Lower lobe of right lung (tissue), 2 donors: ENCODE data around the gene TRAPPC2. TPM values are rescaled to one million over a fixed set of nuclear protein-coding genes. Genes with fewer than 3 reads are reported as not detected.

Experiments used
- ATAC-seq, 2 donors: fragments of 200-7000 bp; cut with Tn5 transposase; one replicate each; pipeline ENCODE4 v1.9.1; 2020 to 2022; ENCODE audit warnings: mild to moderate bottlenecking in 2 of 2, moderate library complexity in 2 of 2
- DNase-seq: peaks from one replicate; pipeline ENCODE4 v3.0.0-alpha.2; 2020
- H3K27ac ChIP-seq: fragments of 200-600 bp; one replicate; pipeline ENCODE4 v1.8.0; 2022
- H3K27me3 ChIP-seq: fragments of 200-600 bp; one replicate; pipeline ENCODE4 v1.8.0; 2022; ENCODE audit warnings: low read depth
- H3K36me3 ChIP-seq: fragments of 200-600 bp; one replicate; pipeline ENCODE4 v1.8.0; 2022; ENCODE audit warnings: mild to moderate bottlenecking
- H3K4me1 ChIP-seq: fragments of 200-600 bp; one replicate; pipeline ENCODE4 v1.8.0; 2022
- H3K4me3 ChIP-seq: fragments of 200-600 bp; one replicate; pipeline ENCODE4 v1.8.0; 2022; ENCODE audit warnings: mild to moderate bottlenecking
- H3K9me3 ChIP-seq: fragments of 200-600 bp; one replicate; pipeline ENCODE4 v1.8.0; 2022
- intact Hi-C: fragments of 100-400 bp; cut with DNase I; formaldehyde crosslinking; loops from one replicate; pipeline ENCODE4 v1.11.0; 2022
- total RNA-seq: library from RNA; stranded (reverse); fragmentation: NEBNext Ultra II Directional; extraction: Animal tissue kit (Norgen Biotek cat#: 25700); gene quantifications from one replicate; pipeline ENCODE4 v1.2.1, GENCODE V29; 2021
- TF ChIP-seq, protein P1 (sequence below): fragments of 200-600 bp; IDR thresholded peaks from one replicate; pipeline ENCODE4 v1.8.0; 2022; ENCODE audit warnings: antibody characterized with exemption, mild to moderate bottlenecking
- donor health status: DM: no; HTN: yes; CAD: no; lungs with severe emphysema.

The TRAPPC2 gene
- total RNA-seq, 1 donor from 2014 or later: 15.8 TPM

DNA sequence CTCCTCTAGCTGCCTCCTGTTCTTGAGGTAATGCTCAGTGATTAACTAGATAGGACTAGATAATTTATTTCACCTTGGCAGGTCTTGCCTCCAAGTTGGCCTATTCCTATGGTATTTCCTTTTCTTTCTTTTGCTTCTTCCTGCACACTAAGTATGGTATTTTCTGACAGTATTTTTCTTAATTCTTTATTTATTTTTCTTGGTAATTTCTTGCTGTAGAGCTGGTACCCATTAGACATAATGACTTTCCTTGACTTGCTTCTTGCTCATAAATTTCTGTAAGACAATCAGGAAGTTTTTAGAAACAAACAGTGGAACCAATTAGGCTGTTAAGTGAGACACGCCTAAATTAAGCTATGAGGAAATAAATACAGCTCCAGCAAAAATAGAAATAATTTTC, 36.0 kb downstream of the TRAPPC2 start:
- Histone ChIP-seq H3K27me3 (no peaks in the 10 kb centered on the region), H3K36me3 (no peaks in the 10 kb centered on the region), H3K9me3 (no peaks in the 10 kb centered on the region), H3K4me1 (peaks cover 45% of the 10 kb centered on the region), H3K4me3 (no peak overlapping the region), H3K27ac (no peak overlapping the region)
- ATAC-seq (no peak), DNase-seq (no peak)
- intact Hi-C loops: no loop called here
- TF ChIP-seq, protein P1, sequence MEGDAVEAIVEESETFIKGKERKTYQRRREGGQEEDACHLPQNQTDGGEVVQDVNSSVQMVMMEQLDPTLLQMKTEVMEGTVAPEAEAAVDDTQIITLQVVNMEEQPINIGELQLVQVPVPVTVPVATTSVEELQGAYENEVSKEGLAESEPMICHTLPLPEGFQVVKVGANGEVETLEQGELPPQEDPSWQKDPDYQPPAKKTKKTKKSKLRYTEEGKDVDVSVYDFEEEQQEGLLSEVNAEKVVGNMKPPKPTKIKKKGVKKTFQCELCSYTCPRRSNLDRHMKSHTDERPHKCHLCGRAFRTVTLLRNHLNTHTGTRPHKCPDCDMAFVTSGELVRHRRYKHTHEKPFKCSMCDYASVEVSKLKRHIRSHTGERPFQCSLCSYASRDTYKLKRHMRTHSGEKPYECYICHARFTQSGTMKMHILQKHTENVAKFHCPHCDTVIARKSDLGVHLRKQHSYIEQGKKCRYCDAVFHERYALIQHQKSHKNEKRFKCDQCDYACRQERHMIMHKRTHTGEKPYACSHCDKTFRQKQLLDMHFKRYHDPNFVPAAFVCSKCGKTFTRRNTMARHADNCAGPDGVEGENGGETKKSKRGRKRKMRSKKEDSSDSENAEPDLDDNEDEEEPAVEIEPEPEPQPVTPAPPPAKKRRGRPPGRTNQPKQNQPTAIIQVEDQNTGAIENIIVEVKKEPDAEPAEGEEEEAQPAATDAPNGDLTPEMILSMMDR: no peak

DNA sequence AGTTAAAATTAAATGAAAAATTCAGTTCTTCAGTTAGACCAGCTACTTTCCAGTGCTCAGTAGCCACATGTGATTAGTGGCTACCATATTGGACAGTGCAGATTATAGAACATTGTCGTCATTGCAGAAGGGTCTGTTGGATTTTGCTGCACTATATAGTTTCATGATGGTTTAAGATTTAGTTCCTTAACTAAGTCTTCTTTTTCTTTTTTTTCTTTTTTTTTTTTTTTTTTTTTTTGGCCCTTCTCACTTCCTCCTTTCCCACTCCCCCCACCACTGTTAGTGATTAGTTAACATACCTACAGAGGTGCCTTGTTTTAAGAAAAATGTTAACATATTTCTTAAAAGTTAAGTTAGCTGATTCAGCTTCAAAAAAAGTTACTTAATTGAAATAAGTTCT, 36.4 kb downstream of the TRAPPC2 start:
- Histone ChIP-seq H3K9me3 (no peaks in the 10 kb centered on the region), H3K27ac (no peak overlapping the region), H3K4me3 (no peak overlapping the region), H3K4me1 (peaks cover 48% of the 10 kb centered on the region), H3K36me3 (no peaks in the 10 kb centered on the region), H3K27me3 (no peaks in the 10 kb centered on the region)
- no peak for ATAC-seq
- DNase-seq: no peak
- intact Hi-C loops: no loop called here
- TF ChIP-seq, protein P1: no peak

DNA sequence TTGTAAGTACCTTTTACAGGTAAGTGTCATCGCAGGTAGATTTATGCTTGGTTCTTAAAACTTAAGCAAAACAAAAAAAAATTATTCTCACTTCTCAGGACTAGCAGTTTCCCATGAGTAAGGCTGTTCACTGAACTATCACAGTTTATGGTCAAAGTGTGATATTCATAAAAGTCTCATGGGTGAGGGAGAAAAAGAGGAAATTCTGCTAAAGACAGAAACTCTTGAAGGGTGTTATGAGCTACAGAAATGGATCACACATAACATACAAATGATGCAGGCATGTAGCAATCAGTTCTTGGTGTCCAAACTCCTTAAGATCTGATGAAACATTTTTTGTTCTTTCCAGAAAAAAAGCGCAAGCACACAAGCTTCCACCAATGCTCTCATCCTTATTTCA, 37.0 kb downstream of the TRAPPC2 start:
- Histone ChIP-seq H3K27ac (no peak overlapping the region), H3K9me3 (no peaks in the 10 kb centered on the region), H3K4me1 (peaks cover 48% of the 10 kb centered on the region), H3K4me3 (no peak overlapping the region), H3K27me3 (no peaks in the 10 kb centered on the region), H3K36me3 (no peaks in the 10 kb centered on the region)
- DNase-seq (no peak), ATAC-seq (no peak)
- intact Hi-C loops: no loop called here
- TF ChIP-seq, protein P1: no peak

DNA sequence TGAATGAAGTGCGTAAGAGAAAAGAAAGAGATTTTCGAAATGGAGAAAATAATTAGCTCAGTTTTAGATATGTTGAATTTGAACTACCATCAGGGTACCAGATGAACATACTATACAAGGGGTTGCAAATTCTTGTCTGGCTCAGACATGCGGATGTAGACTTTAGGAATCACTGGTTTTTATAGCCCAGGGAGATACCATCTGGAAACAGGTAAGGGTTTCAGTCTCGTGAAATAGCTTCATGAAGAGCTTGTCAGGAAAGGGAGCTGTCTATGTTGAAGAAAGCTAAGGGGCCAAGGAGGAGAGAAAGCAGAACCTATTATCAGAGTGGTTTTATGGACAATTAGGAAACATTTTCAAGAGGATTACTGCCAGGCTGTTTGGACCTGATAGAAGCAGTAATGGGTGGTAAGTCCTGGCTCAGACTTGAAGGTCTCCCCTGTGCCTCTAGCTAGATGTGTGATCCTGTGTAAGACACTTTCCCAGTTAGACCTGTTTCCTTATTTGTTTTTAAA, 38.8 kb downstream of the TRAPPC2 start:
- H3K27ac ChIP-seq: no peak overlapping the region
- intact Hi-C loops: no loop called here
- H3K36me3 ChIP-seq: no peaks in the 10 kb centered on the region
- peaks cover 48% of the 10 kb centered on the region for H3K4me1 ChIP-seq
- H3K27me3 ChIP-seq: no peaks in the 10 kb centered on the region
- TF ChIP-seq, protein P1: no peak
- ATAC-seq: no peak
- no peak for DNase-seq
- H3K9me3 ChIP-seq: no peaks in the 10 kb centered on the region
- no peak overlapping the region for H3K4me3 ChIP-seq

DNA sequence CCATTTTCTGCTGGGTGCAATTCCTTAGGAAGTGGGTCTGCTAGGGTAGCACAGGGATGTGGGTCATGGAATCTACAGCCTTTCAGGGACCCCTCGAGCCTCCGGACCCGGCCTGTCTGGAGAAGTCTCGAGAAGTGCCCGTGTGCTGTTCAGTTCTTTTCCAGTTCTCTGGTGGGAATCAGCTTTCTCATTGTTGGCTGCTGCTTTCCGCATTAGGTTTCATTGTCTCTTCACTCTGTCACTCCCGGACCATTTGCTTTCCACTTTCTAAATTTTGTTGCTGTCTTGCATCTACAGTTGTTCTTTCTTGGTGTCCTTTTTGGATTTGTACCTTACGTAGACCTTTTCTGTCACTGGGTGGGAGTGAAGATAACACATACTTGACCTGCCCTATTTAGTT, 39.4 kb downstream of the TRAPPC2 start:
- TF ChIP-seq, protein P1: no peak
- no peak for DNase-seq
- no peaks in the 10 kb centered on the region for H3K27me3 ChIP-seq
- no peak for ATAC-seq
- no peak overlapping the region for H3K27ac ChIP-seq
- no peaks in the 10 kb centered on the region for H3K36me3 ChIP-seq
- no peaks in the 10 kb centered on the region for H3K9me3 ChIP-seq
- intact Hi-C loops: no loop called here
- H3K4me3 ChIP-seq: no peak overlapping the region
- H3K4me1 ChIP-seq: peaks cover 44% of the 10 kb centered on the region

DNA sequence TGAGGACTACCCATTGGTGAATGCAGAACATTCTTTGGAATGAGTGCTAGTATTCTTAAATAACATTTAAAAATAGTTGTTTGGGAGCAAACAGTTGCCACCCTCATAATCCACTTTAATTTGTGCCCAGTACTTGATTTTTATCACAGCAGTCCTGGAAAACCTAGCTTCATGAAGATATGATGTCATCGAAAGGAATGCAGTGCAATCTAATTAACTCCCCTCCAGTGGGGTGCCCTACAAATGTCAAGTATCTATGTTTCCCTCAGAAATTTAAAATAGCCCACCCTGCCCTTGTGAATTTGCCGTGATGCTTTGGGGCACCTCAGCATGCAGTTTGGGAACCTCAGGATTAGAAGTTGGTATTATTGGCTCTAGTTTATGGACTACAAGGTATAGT, 40.1 kb downstream of the TRAPPC2 start:
- TF ChIP-seq, protein P1: no peak
- Histone ChIP-seq H3K36me3 (no peaks in the 10 kb centered on the region), H3K27ac (no peak overlapping the region), H3K9me3 (no peaks in the 10 kb centered on the region), H3K27me3 (no peaks in the 10 kb centered on the region), H3K4me3 (no peak overlapping the region), H3K4me1 (peaks cover 38% of the 10 kb centered on the region)
- intact Hi-C loops: no loop called here
- ATAC-seq (no peak), DNase-seq (no peak)
